ENCODE measurements around the gene TRO. TPM values are rescaled to one million over a fixed set of nuclear protein-coding genes. Genes with fewer than 3 reads are reported as not detected.

TRO gene
- total and polyA plus RNA-seq, 2 experiments from 2014 or later, result 36.8 to 53.4 TPM

GRCh38 chrX:54933150-54933826 is 12.7 kb downstream of the TRO start:
- no peaks in the 10 kb centered on the region for H3K4me1 Mint-ChIP-seq
- Histone ChIP-seq H3K27me3 (ENCODE audit: insufficient read depth) (no peaks in the 10 kb centered on the region), H3K27ac (ENCODE audit: low read depth) (no peak overlapping the region), H3K36me3 (ENCODE audit: insufficient read depth) (no peaks in the 10 kb centered on the region), H3K79me2 (replicated peaks; ENCODE audit: insufficient read depth) (no peaks in the 10 kb centered on the region), H2AFZ (no peak overlapping the region), H3K4me3 (no peak overlapping the region), H4K20me1 (replicated peaks; ENCODE audit: insufficient read depth) (no peaks in the 10 kb centered on the region), H3K9me2 (ENCODE audit: insufficient read depth) (no peaks in the 10 kb centered on the region), H3K4me2 (no peak overlapping the region), H3K4me1 (ENCODE audit: insufficient read depth) (no peaks in the 10 kb centered on the region), H3F3A (replicated peaks; ENCODE audit: low read depth) (no peaks in the 10 kb centered on the region)
- DNase-seq (ENCODE audit: low spot score), result no peak
- no peak overlapping the region for H3K4me3 Mint-ChIP-seq
- H3K27me3 Mint-ChIP-seq (ENCODE audit: insufficient read depth, low read depth, poor library complexity), result no peaks in the 10 kb centered on the region
- no peaks in the 10 kb centered on the region; the same call in 2 of the 3 replicates for H3K9me3 Mint-ChIP-seq
- H3K36me3 Mint-ChIP-seq (ENCODE audit: low read depth), result peaks cover 16% of the 10 kb centered on the region
- no peak overlapping the region for H3K27ac Mint-ChIP-seq
- ATAC-seq, result no peak
- TF ChIP-seq CREB1 (CRISPR knock-in tag; IDR thresholded peaks at IDR 0.05; ENCODE audit: low read depth), result no peak
- TF ChIP-seq ETS1 (IDR thresholded peaks at IDR 0.05), result no peak
- TF ChIP-seq JUNB (IDR thresholded peaks at IDR 0.05; ENCODE audit: unreplicated experiment), result no peak
- TF ChIP-seq STAT1 (IDR thresholded peaks at IDR 0.05; ENCODE audit: unreplicated experiment), result no peak
- no peak for TF ChIP-seq NANOG (IDR thresholded peaks at IDR 0.05; ENCODE audit: borderline replicate concordance)
- TF ChIP-seq EZH2 (IDR thresholded peaks at IDR 0.05; ENCODE audit: low read depth, unreplicated experiment), result no peak
- no peak for TF ChIP-seq POLR2AphosphoS5 (IDR thresholded peaks at IDR 0.05; ENCODE audit: low read depth)
- TF ChIP-seq ZNF462 (CRISPR knock-in tag; IDR thresholded peaks at IDR 0.05), result no peak
- TF ChIP-seq, protein P1, sequence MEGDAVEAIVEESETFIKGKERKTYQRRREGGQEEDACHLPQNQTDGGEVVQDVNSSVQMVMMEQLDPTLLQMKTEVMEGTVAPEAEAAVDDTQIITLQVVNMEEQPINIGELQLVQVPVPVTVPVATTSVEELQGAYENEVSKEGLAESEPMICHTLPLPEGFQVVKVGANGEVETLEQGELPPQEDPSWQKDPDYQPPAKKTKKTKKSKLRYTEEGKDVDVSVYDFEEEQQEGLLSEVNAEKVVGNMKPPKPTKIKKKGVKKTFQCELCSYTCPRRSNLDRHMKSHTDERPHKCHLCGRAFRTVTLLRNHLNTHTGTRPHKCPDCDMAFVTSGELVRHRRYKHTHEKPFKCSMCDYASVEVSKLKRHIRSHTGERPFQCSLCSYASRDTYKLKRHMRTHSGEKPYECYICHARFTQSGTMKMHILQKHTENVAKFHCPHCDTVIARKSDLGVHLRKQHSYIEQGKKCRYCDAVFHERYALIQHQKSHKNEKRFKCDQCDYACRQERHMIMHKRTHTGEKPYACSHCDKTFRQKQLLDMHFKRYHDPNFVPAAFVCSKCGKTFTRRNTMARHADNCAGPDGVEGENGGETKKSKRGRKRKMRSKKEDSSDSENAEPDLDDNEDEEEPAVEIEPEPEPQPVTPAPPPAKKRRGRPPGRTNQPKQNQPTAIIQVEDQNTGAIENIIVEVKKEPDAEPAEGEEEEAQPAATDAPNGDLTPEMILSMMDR (conservative IDR thresholded peaks at IDR 0.05; ENCODE audit: low read depth in 2 of 2), result no peak
- TF ChIP-seq EZH2phosphoT487 (IDR thresholded peaks at IDR 0.05; ENCODE audit: unreplicated experiment), result no peak
- TF ChIP-seq ZNF331 (CRISPR knock-in tag; IDR thresholded peaks at IDR 0.05; ENCODE audit: low read depth), result no peak
- TF ChIP-seq, protein P2, sequence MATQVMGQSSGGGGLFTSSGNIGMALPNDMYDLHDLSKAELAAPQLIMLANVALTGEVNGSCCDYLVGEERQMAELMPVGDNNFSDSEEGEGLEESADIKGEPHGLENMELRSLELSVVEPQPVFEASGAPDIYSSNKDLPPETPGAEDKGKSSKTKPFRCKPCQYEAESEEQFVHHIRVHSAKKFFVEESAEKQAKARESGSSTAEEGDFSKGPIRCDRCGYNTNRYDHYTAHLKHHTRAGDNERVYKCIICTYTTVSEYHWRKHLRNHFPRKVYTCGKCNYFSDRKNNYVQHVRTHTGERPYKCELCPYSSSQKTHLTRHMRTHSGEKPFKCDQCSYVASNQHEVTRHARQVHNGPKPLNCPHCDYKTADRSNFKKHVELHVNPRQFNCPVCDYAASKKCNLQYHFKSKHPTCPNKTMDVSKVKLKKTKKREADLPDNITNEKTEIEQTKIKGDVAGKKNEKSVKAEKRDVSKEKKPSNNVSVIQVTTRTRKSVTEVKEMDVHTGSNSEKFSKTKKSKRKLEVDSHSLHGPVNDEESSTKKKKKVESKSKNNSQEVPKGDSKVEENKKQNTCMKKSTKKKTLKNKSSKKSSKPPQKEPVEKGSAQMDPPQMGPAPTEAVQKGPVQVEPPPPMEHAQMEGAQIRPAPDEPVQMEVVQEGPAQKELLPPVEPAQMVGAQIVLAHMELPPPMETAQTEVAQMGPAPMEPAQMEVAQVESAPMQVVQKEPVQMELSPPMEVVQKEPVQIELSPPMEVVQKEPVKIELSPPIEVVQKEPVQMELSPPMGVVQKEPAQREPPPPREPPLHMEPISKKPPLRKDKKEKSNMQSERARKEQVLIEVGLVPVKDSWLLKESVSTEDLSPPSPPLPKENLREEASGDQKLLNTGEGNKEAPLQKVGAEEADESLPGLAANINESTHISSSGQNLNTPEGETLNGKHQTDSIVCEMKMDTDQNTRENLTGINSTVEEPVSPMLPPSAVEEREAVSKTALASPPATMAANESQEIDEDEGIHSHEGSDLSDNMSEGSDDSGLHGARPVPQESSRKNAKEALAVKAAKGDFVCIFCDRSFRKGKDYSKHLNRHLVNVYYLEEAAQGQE (IDR thresholded peaks at IDR 0.05; ENCODE audit: unreplicated experiment), result no peak

Measured in GM23338 (cell line).